Muscle of leg (tissue), 11 donors: ENCODE results near the gene GFRA1. TPM values are rescaled to one million over a fixed set of nuclear protein-coding genes. Genes with fewer than 3 reads are reported as not detected.

ENCODE experiments used
- DNase-seq: peaks from one replicate; pipeline ENCODE4 v3.0.0; 2013
- H3K27ac ChIP-seq: one replicate; pipeline ENCODE4 v1.5.1; 2013; ENCODE audit warnings: mild to moderate bottlenecking, low read length, control low read depth
- H3K27me3 ChIP-seq: one replicate; pipeline ENCODE4 v1.6.1; 2013; ENCODE audit warnings: low read length; ENCODE audit not compliant: control insufficient read depth, insufficient read depth
- H3K36me3 ChIP-seq: one replicate; pipeline ENCODE4 v1.6.1; 2013; ENCODE audit warnings: low read length; ENCODE audit not compliant: control insufficient read depth, insufficient read depth
- H3K4me1 ChIP-seq: one replicate; pipeline ENCODE4 v1.6.1; 2013; ENCODE audit warnings: low read length; ENCODE audit not compliant: control insufficient read depth, insufficient read depth
- H3K4me3 ChIP-seq: one replicate; pipeline ENCODE4 v1.5.1; 2013; ENCODE audit warnings: low read length, control low read depth
- H3K9me3 ChIP-seq: replicated peaks from 2 replicates; pipeline ENCODE4 v1.6.1; 2013; ENCODE audit warnings: low read depth, low read length; ENCODE audit not compliant: control insufficient read depth
- WGBS: methylation state at CpG from one replicate; pipeline ENCODE4 v1.1.5; 2013; ENCODE audit warnings: missing lambda C conversion rate; ENCODE audit not compliant: insufficient coverage; 5-methylcytosine and 5-hydroxymethylcytosine counted together
- polyA plus RNA-seq, 8 donors: library from polyadenylated mRNA; unstranded; fragments of 120-200 nt; gene quantifications; one replicate each; pipeline versions ENCODE4 v1.2.1 to v1.2.3, GENCODE V29; 2013; ENCODE audit warnings: inconsistent platforms in 1 of 8, low replicate concordance in 1 of 8; ENCODE audit not compliant: insufficient read length in 8 of 8, insufficient read depth in 1 of 8
- total RNA-seq: library from RNA; stranded (reverse); fragments of 120-200 nt; gene quantifications from one replicate; pipeline ENCODE4 v1.2.4, GENCODE V29; 2013

The GFRA1 gene
- total and polyA plus RNA-seq, 9 donors = 25.8 to 59.3 (median 41.0) TPM

- Histone ChIP-seq H3K4me3 (no peak overlapping the region), H3K36me3 (no peaks in the 10 kb centered on the region), H3K27ac (no peak overlapping the region), H3K27me3 (no peaks in the 10 kb centered on the region), H3K4me1 (no peaks in the 10 kb centered on the region), H3K9me3 (no peaks in the 10 kb centered on the region)
- WGBS = 88% methylated on average over 1 of the region's 4 CpGs
- no peak for DNase-seq
Observed at GRCh38 chr10:116110736-116111135, 162.3 kb downstream of the GFRA1 start.

GRCh38 chr10:116109881-116110280 lies 163.1 kb downstream of the GFRA1 start:
- Histone ChIP-seq H3K4me1 (no peaks in the 10 kb centered on the region), H3K9me3 (no peaks in the 10 kb centered on the region), H3K4me3 (no peak overlapping the region), H3K27me3 (no peaks in the 10 kb centered on the region), H3K27ac (no peak overlapping the region), H3K36me3 (no peaks in the 10 kb centered on the region)
- DNase-seq = no peak
- WGBS = 96% methylated on average over 2 of the region's 2 CpGs

GRCh38 chr10:116109481-116109880 lies 163.5 kb downstream of the GFRA1 start:
- Histone ChIP-seq H3K27me3 (no peaks in the 10 kb centered on the region), H3K36me3 (no peaks in the 10 kb centered on the region), H3K4me1 (no peaks in the 10 kb centered on the region), H3K27ac (no peak overlapping the region), H3K4me3 (no peak overlapping the region), H3K9me3 (no peaks in the 10 kb centered on the region)
- 89% methylated on average over 7 of the region's 8 CpGs for WGBS
- DNase-seq = no peak

GRCh38 chr10:116108095-116108494 lies 164.9 kb downstream of the GFRA1 start:
- no peak for DNase-seq
- Histone ChIP-seq H3K4me1 (peaks cover 6% of the 10 kb centered on the region), H3K4me3 (no peak overlapping the region), H3K9me3 (no peaks in the 10 kb centered on the region), H3K27me3 (no peaks in the 10 kb centered on the region), H3K36me3 (no peaks in the 10 kb centered on the region), H3K27ac (no peak overlapping the region)
- WGBS = 0% methylated on average over 1 of the region's 3 CpGs

GRCh38 chr10:116106611-116107010 lies 166.4 kb downstream of the GFRA1 start:
- Histone ChIP-seq H3K27ac (no peak overlapping the region), H3K4me1 (peaks cover 10% of the 10 kb centered on the region), H3K9me3 (no peaks in the 10 kb centered on the region), H3K4me3 (no peak overlapping the region), H3K36me3 (no peaks in the 10 kb centered on the region), H3K27me3 (no peaks in the 10 kb centered on the region)
- no peak for DNase-seq
- 100% methylated on average over 2 of the region's 5 CpGs for WGBS

- 93% methylated on average over 2 of the region's 4 CpGs for WGBS
- H3K27me3 ChIP-seq = no peaks in the 10 kb centered on the region
- H3K4me3 ChIP-seq = no peak overlapping the region
- no peaks in the 10 kb centered on the region for H3K36me3 ChIP-seq
- no peaks in the 10 kb centered on the region for H3K9me3 ChIP-seq
- no peak for DNase-seq
- no peak overlapping the region for H3K27ac ChIP-seq
- peaks cover 10% of the 10 kb centered on the region for H3K4me1 ChIP-seq
Observed at GRCh38 chr10:116105264-116105663, 167.7 kb downstream of the GFRA1 start.

- Histone ChIP-seq H3K4me1 (peaks cover 11% of the 10 kb centered on the region), H3K4me3 (no peak overlapping the region), H3K36me3 (no peaks in the 10 kb centered on the region), H3K27me3 (no peaks in the 10 kb centered on the region), H3K27ac (peak overlapping the region; percentile 43), H3K9me3 (no peaks in the 10 kb centered on the region)
- 75% methylated on average over 7 of the region's 7 CpGs for WGBS
- DNase-seq = no peak
Observed at GRCh38 chr10:116104210-116104932, 168.6 kb downstream of the GFRA1 start.

GRCh38 chr10:116103668-116104067 lies 169.3 kb downstream of the GFRA1 start:
- no peaks in the 10 kb centered on the region for H3K36me3 ChIP-seq
- peak overlapping the region; percentile 43 for H3K27ac ChIP-seq
- peak; percentile 82 for DNase-seq
- H3K4me1 ChIP-seq = peaks cover 18% of the 10 kb centered on the region
- no peaks in the 10 kb centered on the region for H3K27me3 ChIP-seq
- 12% methylated on average over 3 of the region's 4 CpGs for WGBS
- no peak overlapping the region for H3K4me3 ChIP-seq
- H3K9me3 ChIP-seq = no peaks in the 10 kb centered on the region

GRCh38 chr10:116101616-116102315 lies 171.2 kb downstream of the GFRA1 start:
- DNase-seq = peak; percentile 45
- Histone ChIP-seq H3K27me3 (no peaks in the 10 kb centered on the region), H3K4me3 (no peak overlapping the region), H3K4me1 (peaks cover 34% of the 10 kb centered on the region), H3K9me3 (no peaks in the 10 kb centered on the region), H3K27ac (no peak overlapping the region), H3K36me3 (no peaks in the 10 kb centered on the region)
- no CpG with 5 or more reads among the region's 5 CpGs for WGBS

- H3K27ac ChIP-seq = no peak overlapping the region
- 100% methylated on average over 1 of the region's 3 CpGs for WGBS
- H3K27me3 ChIP-seq = no peaks in the 10 kb centered on the region
Observed at GRCh38 chr10:116100984-116101383, 172.0 kb downstream of the GFRA1 start.

More at GRCh38 chr10:116100984-116101383, 172.0 kb downstream of the GFRA1 start:
- Histone ChIP-seq H3K4me3 (no peak overlapping the region), H3K4me1 (peaks cover 41% of the 10 kb centered on the region), H3K9me3 (no peaks in the 10 kb centered on the region), H3K36me3 (no peaks in the 10 kb centered on the region)
- no peak for DNase-seq
